ENCODE results near the gene B3GALT6. TPM values are rescaled to one million over a fixed set of nuclear protein-coding genes. Genes with fewer than 3 reads are reported as not detected.

B3GALT6 gene
- total RNA-seq, 1 donor: 24.7 TPM

GRCh38 chr1:1202831-1203560 is 29.0 kb upstream of the B3GALT6 start:
- no peak for DNase-seq (ENCODE audit: low read depth)
- no peak overlapping the region for H3K4me3 ChIP-seq (ENCODE audit: low read depth, low read length)
- TF ChIP-seq, protein P1, sequence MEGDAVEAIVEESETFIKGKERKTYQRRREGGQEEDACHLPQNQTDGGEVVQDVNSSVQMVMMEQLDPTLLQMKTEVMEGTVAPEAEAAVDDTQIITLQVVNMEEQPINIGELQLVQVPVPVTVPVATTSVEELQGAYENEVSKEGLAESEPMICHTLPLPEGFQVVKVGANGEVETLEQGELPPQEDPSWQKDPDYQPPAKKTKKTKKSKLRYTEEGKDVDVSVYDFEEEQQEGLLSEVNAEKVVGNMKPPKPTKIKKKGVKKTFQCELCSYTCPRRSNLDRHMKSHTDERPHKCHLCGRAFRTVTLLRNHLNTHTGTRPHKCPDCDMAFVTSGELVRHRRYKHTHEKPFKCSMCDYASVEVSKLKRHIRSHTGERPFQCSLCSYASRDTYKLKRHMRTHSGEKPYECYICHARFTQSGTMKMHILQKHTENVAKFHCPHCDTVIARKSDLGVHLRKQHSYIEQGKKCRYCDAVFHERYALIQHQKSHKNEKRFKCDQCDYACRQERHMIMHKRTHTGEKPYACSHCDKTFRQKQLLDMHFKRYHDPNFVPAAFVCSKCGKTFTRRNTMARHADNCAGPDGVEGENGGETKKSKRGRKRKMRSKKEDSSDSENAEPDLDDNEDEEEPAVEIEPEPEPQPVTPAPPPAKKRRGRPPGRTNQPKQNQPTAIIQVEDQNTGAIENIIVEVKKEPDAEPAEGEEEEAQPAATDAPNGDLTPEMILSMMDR (IDR thresholded peaks at IDR 0.05; ENCODE audit: insufficient read depth, low read length): no peak

GRCh38 chr1:1203561-1204424 is 28.2 kb upstream of the B3GALT6 start:
- no peak overlapping the region for H3K4me3 ChIP-seq (ENCODE audit: low read depth, low read length)
- TF ChIP-seq, protein P1 (IDR thresholded peaks at IDR 0.05; ENCODE audit: insufficient read depth, low read length): no peak
- no peak for DNase-seq (ENCODE audit: low read depth)

DNA sequence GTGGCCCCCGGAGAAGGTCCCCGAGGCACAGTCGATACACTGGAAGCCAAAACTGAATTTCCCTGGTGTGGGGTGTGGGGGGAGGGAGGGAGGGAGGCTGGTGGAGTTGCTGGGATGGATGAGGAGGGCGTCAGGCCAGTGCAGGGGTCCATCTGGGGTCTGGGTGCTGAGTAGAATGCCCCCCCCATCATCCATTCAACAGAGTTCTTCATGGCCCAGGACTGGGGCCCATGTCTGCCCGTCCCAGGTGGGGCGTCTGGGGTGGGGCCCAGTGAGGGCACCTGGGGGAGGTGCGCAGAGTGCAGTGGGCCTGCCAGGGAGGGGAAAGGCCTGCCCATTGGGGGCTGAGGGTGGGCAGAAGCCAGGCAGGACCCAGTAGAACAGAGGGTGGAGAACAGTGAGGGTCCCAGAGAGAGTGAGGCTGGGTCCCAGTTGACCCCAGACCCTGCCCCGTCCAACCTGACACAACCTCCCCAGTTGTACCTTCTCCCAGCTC is 27.6 kb upstream of the B3GALT6 start:
- no peak for DNase-seq (ENCODE audit: low read depth)
- TF ChIP-seq, protein P1 (IDR thresholded peaks at IDR 0.05; ENCODE audit: insufficient read depth, low read length): no peak
- no peak overlapping the region for H3K4me3 ChIP-seq (ENCODE audit: low read depth, low read length)

GRCh38 chr1:1204998-1205768 is 26.9 kb upstream of the B3GALT6 start:
- DNase-seq (ENCODE audit: low read depth): no peak
- no peak overlapping the region for H3K4me3 ChIP-seq (ENCODE audit: low read depth, low read length)
- TF ChIP-seq, protein P1 (IDR thresholded peaks at IDR 0.05; ENCODE audit: insufficient read depth, low read length): no peak

GRCh38 chr1:1205769-1206375 is 26.2 kb upstream of the B3GALT6 start:
- no peak for DNase-seq (ENCODE audit: low read depth)
- TF ChIP-seq, protein P1 (IDR thresholded peaks at IDR 0.05; ENCODE audit: insufficient read depth, low read length): no peak
- no peak overlapping the region for H3K4me3 ChIP-seq (ENCODE audit: low read depth, low read length)

DNA sequence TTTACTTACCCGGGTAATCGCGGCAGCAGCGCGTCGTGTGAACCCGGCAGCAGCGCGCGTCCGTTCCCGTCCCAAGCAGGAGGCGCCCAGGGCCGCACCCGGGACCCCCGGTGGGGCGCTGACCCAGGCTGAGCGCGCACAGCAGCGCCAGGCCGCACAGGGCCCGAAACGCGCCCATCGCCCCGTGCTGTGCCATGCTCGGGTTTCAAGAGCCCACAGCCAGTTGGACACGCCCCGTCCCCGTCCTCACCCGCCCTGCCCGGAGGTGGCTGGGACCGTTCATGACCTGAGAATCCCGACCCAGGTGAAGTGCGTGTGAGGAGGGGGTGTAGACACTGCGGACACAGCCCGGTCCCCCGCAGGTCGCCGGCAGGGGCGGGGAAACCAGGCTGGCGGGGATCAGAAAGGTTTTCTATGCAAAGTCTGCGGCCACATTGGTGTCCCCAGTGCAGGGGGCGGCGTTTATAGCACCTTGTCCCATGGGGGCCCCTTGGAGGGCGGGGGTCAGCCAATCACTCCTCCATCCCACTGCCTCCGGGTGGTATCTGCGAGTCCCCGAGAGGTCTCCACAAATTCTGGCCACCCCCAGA is 25.6 kb upstream of the B3GALT6 start, which contains the start of gene TNFRSF18:
TSS of gene TNFRSF18 (minus strand) at position 217 of the 590 bp plus-strand sequence. CDS start at position 196, 21 bp downstream.
- no peak for DNase-seq (ENCODE audit: low read depth)
- no peak within 1 kb of the TSS for H3K4me3 ChIP-seq (ENCODE audit: low read depth, low read length)
- TF ChIP-seq, protein P1 (IDR thresholded peaks at IDR 0.05; ENCODE audit: insufficient read depth, low read length): no peak

Measured in fibroblast of the aortic adventitia (primary cell).